Measurements from ENCODE around the gene CLDN3. TPM values are rescaled to one million over a fixed set of nuclear protein-coding genes. Genes with fewer than 3 reads are reported as not detected.

CLDN3 gene
- total RNA-seq, 5 donors from 2014 or later (not counting 1 experiment from before 2014, with no cell fraction given): 0.26 to 0.50 TPM; not detected in 3

- H3K36me3 ChIP-seq (ENCODE audit: control insufficient read depth in 2 of 2, extremely low read depth in 1 of 2, insufficient read depth in 1 of 2, low read length in 1 of 2): peaks cover 0 to 18% of the 10 kb centered on the region in 2 donors
- ChIA-PET POLR2A (interaction anchor here (0.5 to 0.6 kb wide), 5 partner anchors 13 to 173 kb away, joined by 3 to 11 read pairs (median 5); no protein-coding TSS in a partner anchor), CTCF (interaction anchor here (0.6 to 1.9 kb wide), 8 partner anchors 9 to 825 kb away, joined by 3 to 7 read pairs (median 4); partner anchors contain the start of gene BAZ1B (in 1 of the 2))
- Mint-ChIP-seq H3K27ac (peak within 1 kb of the TSS; percentile 88 to 93), H3K4me3 (peak within 1 kb of the TSS; percentile 89 to 91 (median 90)), H3K9me3 (no peaks in the 10 kb centered on the region), H3K4me1 (peaks cover 11 to 25% (median 17%) of the 10 kb centered on the region in 3 donors), H3K27me3 (no peaks in the 10 kb centered on the region), H3K36me3 (no peaks in the 10 kb centered on the region)
- peak within 1 kb of the TSS; percentile 75 to 94 for H3K4me3 ChIP-seq (ENCODE audit: control insufficient read depth in 1 of 2, extremely low read depth in 1 of 2, low read length in 1 of 2)
- H3K4me1 ChIP-seq (ENCODE audit: control insufficient read depth in 1 of 2, extremely low read depth in 1 of 2, insufficient read depth in 2 of 2, low read length in 2 of 2): peaks cover 2 to 28% of the 10 kb centered on the region in 2 experiments
- WGBS (ENCODE audit: insufficient coverage): 0% methylated on average over 82 of the region's 84 CpGs
- peaks cover 0 to 2% of the 10 kb centered on the region in 2 experiments for H3K27me3 ChIP-seq (replicated peaks in 1 of 2; ENCODE audit: control insufficient read depth in 2 of 2, extremely low read depth in 1 of 2, insufficient read depth in 2 of 2, low read length in 1 of 2)
- H3K9me3 ChIP-seq: no peaks in the 10 kb centered on the region
- peak within 1 kb of the TSS; percentile 81 for H3K27ac ChIP-seq (ENCODE audit: low read length)
- peak; percentile 89 to 100 (median 96) for DNase-seq
- peak; percentile 86 to 90 (median 89) for ATAC-seq (replicated peaks in 1 of 4)
These were observed 31.3 kb downstream of the CLDN3 start, which contains the start of gene ABHD11 for GRCh38 chr7:73738612-73739386. TSS of gene ABHD11 (minus strand) at chr7:73738802. CDS start at chr7:73738770, 32 bp downstream.

- peaks cover 0 to 2% of the 10 kb centered on the region in 2 experiments for H3K27me3 ChIP-seq (replicated peaks in 1 of 2; ENCODE audit: control insufficient read depth in 2 of 2, extremely low read depth in 1 of 2, insufficient read depth in 2 of 2, low read length in 1 of 2)
- ChIA-PET CTCF (interaction anchor here (0.6 to 1.9 kb wide), 7 partner anchors 8 to 816 kb away, joined by 3 to 7 read pairs (median 4); partner anchors contain the start of gene BAZ1B (in 1 of the 2)), POLR2A (interaction anchor here (0.5 to 0.6 kb wide), 4 partner anchors 21 to 172 kb away, joined by 3 to 5 read pairs (median 4); no protein-coding TSS in a partner anchor)
- peaks cover 0 to 18% of the 10 kb centered on the region in 2 donors for H3K36me3 ChIP-seq (ENCODE audit: control insufficient read depth in 2 of 2, extremely low read depth in 1 of 2, insufficient read depth in 1 of 2, low read length in 1 of 2)
- whole genome bisulfite sequencing (ENCODE audit: insufficient coverage): under 1% methylated on average over 17 of the region's 24 CpGs
- H3K36me3 Mint-ChIP-seq: no peaks in the 10 kb centered on the region
- H3K9me3 ChIP-seq: no peaks in the 10 kb centered on the region
- peak overlapping the region; percentile 70 to 94 for H3K4me3 ChIP-seq (ENCODE audit: control insufficient read depth in 1 of 2, extremely low read depth in 1 of 2, low read length in 1 of 2)
- H3K27me3 Mint-ChIP-seq: no peaks in the 10 kb centered on the region
- H3K27ac ChIP-seq (ENCODE audit: low read length): peak overlapping the region; percentile 49
- peaks cover 2 to 28% of the 10 kb centered on the region in 2 experiments for H3K4me1 ChIP-seq (ENCODE audit: control insufficient read depth in 1 of 2, extremely low read depth in 1 of 2, insufficient read depth in 2 of 2, low read length in 2 of 2)
- peaks cover 11 to 25% (median 17%) of the 10 kb centered on the region in 3 donors for H3K4me1 Mint-ChIP-seq
- no peaks in the 10 kb centered on the region for H3K9me3 Mint-ChIP-seq
- peak overlapping the region; percentile 88 to 93 for H3K27ac Mint-ChIP-seq
- H3K4me3 Mint-ChIP-seq: peak overlapping the region; percentile 89 to 91 (median 90)
- ATAC-seq (replicated peaks in 1 of 4): peak; percentile 19 to 26 (median 22)
- DNase-seq: peak in 31 of 35 experiments; percentile 7 to 75 (median 49)
These were observed 31.9 kb downstream of the CLDN3 start for GRCh38 chr7:73738220-73738611.

GRCh38 chr7:73737491-73738219, 32.4 kb downstream of the CLDN3 start:
- Histone ChIP-seq H3K9me3 (no peaks in the 10 kb centered on the region), H3K4me3 (ENCODE audit: control insufficient read depth in 1 of 2, extremely low read depth in 1 of 2, low read length in 1 of 2) (peak overlapping the region; percentile 5 to 94), H3K27me3 (replicated peaks in 1 of 2; ENCODE audit: control insufficient read depth in 2 of 2, extremely low read depth in 1 of 2, insufficient read depth in 2 of 2, low read length in 1 of 2) (peaks cover 0 to 2% of the 10 kb centered on the region in 2 experiments), H3K4me1 (ENCODE audit: control insufficient read depth in 1 of 2, extremely low read depth in 1 of 2, insufficient read depth in 2 of 2, low read length in 2 of 2) (peaks cover 2 to 28% of the 10 kb centered on the region in 2 experiments), H3K36me3 (ENCODE audit: control insufficient read depth in 2 of 2, extremely low read depth in 1 of 2, insufficient read depth in 1 of 2, low read length in 1 of 2) (peaks cover 0 to 18% of the 10 kb centered on the region in 2 donors), H3K27ac (ENCODE audit: low read length) (peak overlapping the region; percentile 49)
- ATAC-seq (replicated peaks in 1 of 4) (no peak), DNase-seq (no peak)
- H3K27ac Mint-ChIP-seq: peak overlapping the region; percentile 88 to 93
- H3K9me3 Mint-ChIP-seq: no peaks in the 10 kb centered on the region
- peaks cover 0 to 2% of the 10 kb centered on the region in 2 donors for H3K27me3 Mint-ChIP-seq
- H3K4me1 Mint-ChIP-seq: peaks cover 11 to 25% (median 17%) of the 10 kb centered on the region in 3 donors
- peak overlapping the region; percentile 89 to 91 (median 90) for H3K4me3 Mint-ChIP-seq
- ChIA-PET POLR2A (interaction anchor here (0.6 kb wide), 3 partner anchors 21 to 172 kb away, joined by 4 to 5 read pairs (median 5); no protein-coding TSS in a partner anchor), CTCF (interaction anchor here (0.8 to 1.9 kb wide), 6 partner anchors 12 to 215 kb away, joined by 3 to 7 read pairs (median 4); partner anchors contain the start of gene BAZ1B (in 1 of the 2))
- WGBS (ENCODE audit: insufficient coverage): 88% methylated on average over 13 of the region's 17 CpGs
- H3K36me3 Mint-ChIP-seq: no peaks in the 10 kb centered on the region

- Histone ChIP-seq H3K4me1 (ENCODE audit: control insufficient read depth in 1 of 2, extremely low read depth in 1 of 2, insufficient read depth in 2 of 2, low read length in 2 of 2) (peaks cover 2 to 28% of the 10 kb centered on the region in 2 experiments), H3K36me3 (ENCODE audit: control insufficient read depth in 2 of 2, extremely low read depth in 1 of 2, insufficient read depth in 1 of 2, low read length in 1 of 2) (peaks cover 0 to 18% of the 10 kb centered on the region in 2 donors), H3K27me3 (replicated peaks in 1 of 2; ENCODE audit: control insufficient read depth in 2 of 2, extremely low read depth in 1 of 2, insufficient read depth in 2 of 2, low read length in 1 of 2) (no peaks in the 10 kb centered on the region), H3K27ac (ENCODE audit: low read length) (no peak overlapping the region), H3K4me3 (ENCODE audit: control insufficient read depth in 1 of 2, extremely low read depth in 1 of 2, low read length in 1 of 2) (no peak overlapping the region), H3K9me3 (no peaks in the 10 kb centered on the region)
- Mint-ChIP-seq H3K27me3 (peaks cover 0 to 2% of the 10 kb centered on the region in 2 donors), H3K4me1 (peaks cover 11 to 25% (median 17%) of the 10 kb centered on the region in 3 donors), H3K27ac (no peak overlapping the region), H3K36me3 (no peaks in the 10 kb centered on the region), H3K9me3 (no peaks in the 10 kb centered on the region), H3K4me3 (peak overlapping the region; percentile 89 to 91 (median 90))
- 94% methylated on average over 11 of the region's 14 CpGs for WGBS (ENCODE audit: insufficient coverage)
- no peak for ATAC-seq (replicated peaks in 1 of 4)
- DNase-seq: no peak
- CTCF ChIA-PET: interaction anchor here (0.9 to 1.3 kb wide), 4 partner anchors 11 to 130 kb away, joined by 3 to 4 read pairs (median 3); partner anchors contain the start of gene METTL27 (in 1 of the 2)
- POLR2A ChIA-PET: no interaction called here
These were observed 33.2 kb downstream of the CLDN3 start for GRCh38 chr7:73736885-73737284.

GRCh38 chr7:73735528-73735905, 34.6 kb downstream of the CLDN3 start:
- Histone ChIP-seq H3K27me3 (replicated peaks in 1 of 2; ENCODE audit: control insufficient read depth in 2 of 2, extremely low read depth in 1 of 2, insufficient read depth in 2 of 2, low read length in 1 of 2) (no peaks in the 10 kb centered on the region), H3K27ac (ENCODE audit: low read length) (no peak overlapping the region), H3K36me3 (ENCODE audit: control insufficient read depth in 2 of 2, extremely low read depth in 1 of 2, insufficient read depth in 1 of 2, low read length in 1 of 2) (peaks cover 0 to 18% of the 10 kb centered on the region in 2 donors), H3K4me3 (ENCODE audit: control insufficient read depth in 1 of 2, extremely low read depth in 1 of 2, low read length in 1 of 2) (no peak overlapping the region), H3K9me3 (no peaks in the 10 kb centered on the region), H3K4me1 (ENCODE audit: control insufficient read depth in 1 of 2, extremely low read depth in 1 of 2, insufficient read depth in 2 of 2, low read length in 2 of 2) (peaks cover 2 to 28% of the 10 kb centered on the region in 2 experiments)
- ChIA-PET POLR2A (no interaction called here), CTCF (interaction anchor here in 1 of 2 donors (1.3 kb wide), 1 partner anchor 107 kb away, joined by 3 read pairs; the partner anchor contains the start of gene METTL27)
- Mint-ChIP-seq H3K9me3 (no peaks in the 10 kb centered on the region), H3K27ac (no peak overlapping the region), H3K4me1 (peaks cover 11 to 25% (median 17%) of the 10 kb centered on the region in 3 donors), H3K36me3 (no peaks in the 10 kb centered on the region), H3K27me3 (peaks cover 0 to 2% of the 10 kb centered on the region in 2 donors), H3K4me3 (no peak overlapping the region)
- DNase-seq: no peak
- WGBS (ENCODE audit: insufficient coverage): 73% methylated on average over 2 of the region's 8 CpGs
- ATAC-seq (replicated peaks in 1 of 4): no peak

All from T-cell (primary cell).